ENCODE results near the gene SLC10A4. TPM values are rescaled to one million over a fixed set of nuclear protein-coding genes. Genes with fewer than 3 reads are reported as not detected.

The SLC10A4 gene
- total and polyA plus RNA-seq, 2 experiments from 2014 or later = 2.3 to 4.3 TPM

DNA sequence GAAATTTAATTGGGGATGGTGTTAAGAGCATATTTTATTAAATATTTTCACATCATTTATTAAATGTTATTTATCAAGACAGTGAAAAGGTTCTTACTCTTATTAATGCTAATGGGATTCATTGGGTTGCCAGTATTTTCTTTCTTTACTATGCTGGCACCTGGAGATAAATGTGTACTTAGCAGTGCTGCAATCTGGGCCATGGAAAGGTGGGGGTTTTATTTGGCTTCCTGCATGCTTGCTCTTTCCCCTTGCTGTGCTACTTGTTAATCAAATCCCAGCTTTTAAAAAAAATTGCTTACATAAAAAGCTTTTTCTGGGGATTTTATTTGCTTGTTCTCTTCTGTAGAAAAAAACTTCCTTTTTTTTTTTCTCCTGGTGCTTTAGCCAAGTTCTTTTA is 55.2 kb downstream of the SLC10A4 start (continued):
- TF ChIP-seq, protein P1, sequence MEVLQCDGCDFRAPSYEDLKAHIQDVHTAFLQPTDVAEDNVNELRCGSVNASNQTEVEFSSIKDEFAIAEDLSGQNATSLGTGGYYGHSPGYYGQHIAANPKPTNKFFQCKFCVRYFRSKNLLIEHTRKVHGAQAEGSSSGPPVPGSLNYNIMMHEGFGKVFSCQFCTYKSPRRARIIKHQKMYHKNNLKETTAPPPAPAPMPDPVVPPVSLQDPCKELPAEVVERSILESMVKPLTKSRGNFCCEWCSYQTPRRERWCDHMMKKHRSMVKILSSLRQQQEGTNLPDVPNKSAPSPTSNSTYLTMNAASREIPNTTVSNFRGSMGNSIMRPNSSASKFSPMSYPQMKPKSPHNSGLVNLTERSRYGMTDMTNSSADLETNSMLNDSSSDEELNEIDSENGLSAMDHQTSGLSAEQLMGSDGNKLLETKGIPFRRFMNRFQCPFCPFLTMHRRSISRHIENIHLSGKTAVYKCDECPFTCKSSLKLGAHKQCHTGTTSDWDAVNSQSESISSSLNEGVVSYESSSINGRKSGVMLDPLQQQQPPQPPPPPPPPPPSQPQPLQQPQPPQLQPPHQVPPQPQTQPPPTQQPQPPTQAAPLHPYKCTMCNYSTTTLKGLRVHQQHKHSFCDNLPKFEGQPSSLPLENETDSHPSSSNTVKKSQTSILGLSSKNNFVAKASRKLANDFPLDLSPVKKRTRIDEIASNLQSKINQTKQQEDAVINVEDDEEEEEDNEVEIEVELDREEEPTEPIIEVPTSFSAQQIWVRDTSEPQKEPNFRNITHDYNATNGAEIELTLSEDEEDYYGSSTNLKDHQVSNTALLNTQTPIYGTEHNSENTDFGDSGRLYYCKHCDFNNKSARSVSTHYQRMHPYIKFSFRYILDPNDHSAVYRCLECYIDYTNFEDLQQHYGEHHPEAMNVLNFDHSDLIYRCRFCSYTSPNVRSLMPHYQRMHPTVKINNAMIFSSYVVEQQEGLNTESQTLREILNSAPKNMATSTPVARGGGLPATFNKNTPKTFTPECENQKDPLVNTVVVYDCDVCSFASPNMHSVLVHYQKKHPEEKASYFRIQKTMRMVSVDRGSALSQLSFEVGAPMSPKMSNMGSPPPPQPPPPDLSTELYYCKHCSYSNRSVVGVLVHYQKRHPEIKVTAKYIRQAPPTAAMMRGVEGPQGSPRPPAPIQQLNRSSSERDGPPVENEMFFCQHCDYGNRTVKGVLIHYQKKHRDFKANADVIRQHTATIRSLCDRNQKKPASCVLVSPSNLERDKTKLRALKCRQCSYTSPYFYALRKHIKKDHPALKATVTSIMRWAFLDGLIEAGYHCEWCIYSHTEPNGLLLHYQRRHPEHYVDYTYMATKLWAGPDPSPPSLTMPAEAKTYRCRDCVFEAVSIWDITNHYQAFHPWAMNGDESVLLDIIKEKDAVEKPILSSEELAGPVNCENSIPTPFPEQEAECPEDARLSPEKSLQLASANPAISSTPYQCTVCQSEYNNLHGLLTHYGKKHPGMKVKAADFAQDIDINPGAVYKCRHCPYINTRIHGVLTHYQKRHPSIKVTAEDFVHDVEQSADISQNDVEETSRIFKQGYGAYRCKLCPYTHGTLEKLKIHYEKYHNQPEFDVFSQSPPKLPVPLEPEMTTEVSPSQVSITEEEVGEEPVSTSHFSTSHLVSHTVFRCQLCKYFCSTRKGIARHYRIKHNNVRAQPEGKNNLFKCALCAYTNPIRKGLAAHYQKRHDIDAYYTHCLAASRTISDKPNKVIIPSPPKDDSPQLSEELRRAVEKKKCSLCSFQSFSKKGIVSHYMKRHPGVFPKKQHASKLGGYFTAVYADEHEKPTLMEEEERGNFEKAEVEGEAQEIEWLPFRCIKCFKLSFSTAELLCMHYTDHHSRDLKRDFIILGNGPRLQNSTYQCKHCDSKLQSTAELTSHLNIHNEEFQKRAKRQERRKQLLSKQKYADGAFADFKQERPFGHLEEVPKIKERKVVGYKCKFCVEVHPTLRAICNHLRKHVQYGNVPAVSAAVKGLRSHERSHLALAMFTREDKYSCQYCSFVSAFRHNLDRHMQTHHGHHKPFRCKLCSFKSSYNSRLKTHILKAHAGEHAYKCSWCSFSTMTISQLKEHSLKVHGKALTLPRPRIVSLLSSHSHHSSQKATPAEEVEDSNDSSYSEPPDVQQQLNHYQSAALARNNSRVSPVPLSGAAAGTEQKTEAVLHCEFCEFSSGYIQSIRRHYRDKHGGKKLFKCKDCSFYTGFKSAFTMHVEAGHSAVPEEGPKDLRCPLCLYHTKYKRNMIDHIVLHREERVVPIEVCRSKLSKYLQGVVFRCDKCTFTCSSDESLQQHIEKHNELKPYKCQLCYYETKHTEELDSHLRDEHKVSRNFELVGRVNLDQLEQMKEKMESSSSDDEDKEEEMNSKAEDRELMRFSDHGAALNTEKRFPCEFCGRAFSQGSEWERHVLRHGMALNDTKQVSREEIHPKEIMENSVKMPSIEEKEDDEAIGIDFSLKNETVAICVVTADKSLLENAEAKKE (CRISPR knock-in tag; IDR thresholded peaks at IDR 0.05) = no peak
- no peak for TF ChIP-seq CREB1 (CRISPR knock-in tag; IDR thresholded peaks at IDR 0.05; ENCODE audit: low read depth)
- no peak for TF ChIP-seq ZNF114 (CRISPR knock-in tag; IDR thresholded peaks at IDR 0.05)
- TF ChIP-seq EZH2 (IDR thresholded peaks at IDR 0.05; ENCODE audit: low read depth, unreplicated experiment) = no peak
- no peak for TF ChIP-seq NANOG (IDR thresholded peaks at IDR 0.05; ENCODE audit: borderline replicate concordance)
- TF ChIP-seq STAT1 (IDR thresholded peaks at IDR 0.05; ENCODE audit: unreplicated experiment) = no peak
- TF ChIP-seq EZH2phosphoT487 (IDR thresholded peaks at IDR 0.05; ENCODE audit: unreplicated experiment) = no peak
- TF ChIP-seq JUNB (IDR thresholded peaks at IDR 0.05; ENCODE audit: unreplicated experiment) = no peak
- TF ChIP-seq, protein P2, sequence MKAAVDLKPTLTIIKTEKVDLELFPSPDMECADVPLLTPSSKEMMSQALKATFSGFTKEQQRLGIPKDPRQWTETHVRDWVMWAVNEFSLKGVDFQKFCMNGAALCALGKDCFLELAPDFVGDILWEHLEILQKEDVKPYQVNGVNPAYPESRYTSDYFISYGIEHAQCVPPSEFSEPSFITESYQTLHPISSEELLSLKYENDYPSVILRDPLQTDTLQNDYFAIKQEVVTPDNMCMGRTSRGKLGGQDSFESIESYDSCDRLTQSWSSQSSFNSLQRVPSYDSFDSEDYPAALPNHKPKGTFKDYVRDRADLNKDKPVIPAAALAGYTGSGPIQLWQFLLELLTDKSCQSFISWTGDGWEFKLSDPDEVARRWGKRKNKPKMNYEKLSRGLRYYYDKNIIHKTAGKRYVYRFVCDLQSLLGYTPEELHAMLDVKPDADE (IDR thresholded peaks at IDR 0.05) = no peak
- TF ChIP-seq, protein P3, sequence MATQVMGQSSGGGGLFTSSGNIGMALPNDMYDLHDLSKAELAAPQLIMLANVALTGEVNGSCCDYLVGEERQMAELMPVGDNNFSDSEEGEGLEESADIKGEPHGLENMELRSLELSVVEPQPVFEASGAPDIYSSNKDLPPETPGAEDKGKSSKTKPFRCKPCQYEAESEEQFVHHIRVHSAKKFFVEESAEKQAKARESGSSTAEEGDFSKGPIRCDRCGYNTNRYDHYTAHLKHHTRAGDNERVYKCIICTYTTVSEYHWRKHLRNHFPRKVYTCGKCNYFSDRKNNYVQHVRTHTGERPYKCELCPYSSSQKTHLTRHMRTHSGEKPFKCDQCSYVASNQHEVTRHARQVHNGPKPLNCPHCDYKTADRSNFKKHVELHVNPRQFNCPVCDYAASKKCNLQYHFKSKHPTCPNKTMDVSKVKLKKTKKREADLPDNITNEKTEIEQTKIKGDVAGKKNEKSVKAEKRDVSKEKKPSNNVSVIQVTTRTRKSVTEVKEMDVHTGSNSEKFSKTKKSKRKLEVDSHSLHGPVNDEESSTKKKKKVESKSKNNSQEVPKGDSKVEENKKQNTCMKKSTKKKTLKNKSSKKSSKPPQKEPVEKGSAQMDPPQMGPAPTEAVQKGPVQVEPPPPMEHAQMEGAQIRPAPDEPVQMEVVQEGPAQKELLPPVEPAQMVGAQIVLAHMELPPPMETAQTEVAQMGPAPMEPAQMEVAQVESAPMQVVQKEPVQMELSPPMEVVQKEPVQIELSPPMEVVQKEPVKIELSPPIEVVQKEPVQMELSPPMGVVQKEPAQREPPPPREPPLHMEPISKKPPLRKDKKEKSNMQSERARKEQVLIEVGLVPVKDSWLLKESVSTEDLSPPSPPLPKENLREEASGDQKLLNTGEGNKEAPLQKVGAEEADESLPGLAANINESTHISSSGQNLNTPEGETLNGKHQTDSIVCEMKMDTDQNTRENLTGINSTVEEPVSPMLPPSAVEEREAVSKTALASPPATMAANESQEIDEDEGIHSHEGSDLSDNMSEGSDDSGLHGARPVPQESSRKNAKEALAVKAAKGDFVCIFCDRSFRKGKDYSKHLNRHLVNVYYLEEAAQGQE (IDR thresholded peaks at IDR 0.05; ENCODE audit: unreplicated experiment) = no peak
- no peak for TF ChIP-seq ZNF331 (CRISPR knock-in tag; IDR thresholded peaks at IDR 0.05; ENCODE audit: low read depth)
- TF ChIP-seq POLR2AphosphoS5 (IDR thresholded peaks at IDR 0.05; ENCODE audit: low read depth) = no peak

Other genes with a start within 250 kb of the SLC10A4 start
- gene TEC, start 213.5 kb upstream of the SLC10A4 start, total RNA-seq (2014; rRNA removed; shearing (Covaris generic)) = 3.0 and 8.3 TPM in 2 replicates
- gene TEC, start 213.5 kb upstream of the SLC10A4 start, polyA plus RNA-seq (2016; fragmentation: Nextera tagmentation; extraction: Ambion mirVana) = 1.9 and 2.9 TPM in 2 replicates
- gene SLAIN2, start 141.8 kb upstream of the SLC10A4 start, total RNA-seq (2014; rRNA removed; shearing (Covaris generic)) = 27.9 and 33.5 TPM in 2 replicates
- gene SLAIN2, start 141.8 kb upstream of the SLC10A4 start, polyA plus RNA-seq (2016; fragmentation: Nextera tagmentation; extraction: Ambion mirVana) = 21.2 and 21.9 TPM in 2 replicates
- gene ZAR1, start 6.9 kb downstream of the SLC10A4 start, total RNA-seq (2014; rRNA removed; shearing (Covaris generic)) = 0.78 and 1.6 TPM in 2 replicates
- gene ZAR1, start 6.9 kb downstream of the SLC10A4 start, polyA plus RNA-seq (2016; fragmentation: Nextera tagmentation; extraction: Ambion mirVana) = 0.14 and 0.27 TPM in 2 replicates

Data from GM23338 (cell line).